ENCODE data around the gene PID1.

Gene PID1

GRCh38 chr2:229099231-229099630, 171.9 kb downstream of the PID1 start:
- no peak for TF ChIP-seq CTCF (conservative IDR thresholded peaks at IDR 0.05; ENCODE audit: control insufficient read depth, insufficient read depth, low read depth, low read length)
- no peak for DNase-seq (ENCODE audit: low read depth)
- no peak overlapping the region for H3K4me3 ChIP-seq (ENCODE audit: control insufficient read depth, low read depth, low read length)

GRCh38 chr2:229098801-229099200, 172.3 kb downstream of the PID1 start:
- no peak overlapping the region for H3K4me3 ChIP-seq (ENCODE audit: control insufficient read depth, low read depth, low read length)
- DNase-seq (ENCODE audit: low read depth): no peak
- no peak for TF ChIP-seq CTCF (conservative IDR thresholded peaks at IDR 0.05; ENCODE audit: control insufficient read depth, insufficient read depth, low read depth, low read length)

- no peak for TF ChIP-seq CTCF (conservative IDR thresholded peaks at IDR 0.05; ENCODE audit: control insufficient read depth, insufficient read depth, low read depth, low read length)
- H3K4me3 ChIP-seq (ENCODE audit: control insufficient read depth, low read depth, low read length): no peak overlapping the region
- DNase-seq (ENCODE audit: low read depth): no peak
Observed at GRCh38 chr2:229096409-229097066, 174.5 kb downstream of the PID1 start.

- DNase-seq (ENCODE audit: low read depth): no peak
- no peak overlapping the region for H3K4me3 ChIP-seq (ENCODE audit: control insufficient read depth, low read depth, low read length)
- no peak for TF ChIP-seq CTCF (conservative IDR thresholded peaks at IDR 0.05; ENCODE audit: control insufficient read depth, insufficient read depth, low read depth, low read length)
Observed at GRCh38 chr2:229095472-229095871, 175.6 kb downstream of the PID1 start.

GRCh38 chr2:229090225-229090624, 180.9 kb downstream of the PID1 start:
- DNase-seq (ENCODE audit: low read depth): peak; percentile 70
- H3K4me3 ChIP-seq (ENCODE audit: control insufficient read depth, low read depth, low read length): no peak overlapping the region
- TF ChIP-seq CTCF (conservative IDR thresholded peaks at IDR 0.05; ENCODE audit: control insufficient read depth, insufficient read depth, low read depth, low read length): no peak

- DNase-seq (ENCODE audit: low read depth): peak; percentile 61
- TF ChIP-seq CTCF (conservative IDR thresholded peaks at IDR 0.05; ENCODE audit: control insufficient read depth, insufficient read depth, low read depth, low read length): no peak
- H3K4me3 ChIP-seq (ENCODE audit: control insufficient read depth, low read depth, low read length): no peak overlapping the region
Observed at GRCh38 chr2:229089776-229090175, 181.3 kb downstream of the PID1 start.
